Neural cell (in vitro differentiated cells): ENCODE results near the gene UGT1A8. TPM values are rescaled to one million over a fixed set of nuclear protein-coding genes. Genes with fewer than 3 reads are reported as not detected.
"Not testable (repeated sequence)": the region's sequence is repeated elsewhere in the genome, so short reads cannot be mapped to it uniquely, and the experiment has no call there.

Experiments
- H2AFZ ChIP-seq: fragments of 200-600, 300-800 bp; sonication (generic), shearing (Covaris generic); 2 replicates; pipeline ENCODE4 v1.6.0; 2014; ENCODE audit warnings: low read depth, mild to moderate bottlenecking, antibody characterized with exemption, low read length, moderate library complexity
- H3F3A ChIP-seq: fragments of 200-600 bp; shearing (Covaris generic); 2 replicates; pipeline ENCODE4 v1.6.1; 2016; ENCODE audit warnings: mild to moderate bottlenecking, moderate library complexity, mixed read lengths, antibody characterized with exemption, low read length; ENCODE audit not compliant: insufficient read depth, poor library complexity, severe bottlenecking
- H3K27ac ChIP-seq: fragments of 200-600, 300-800 bp; sonication (generic), shearing (Covaris generic); 2 replicates; pipeline ENCODE4 v1.5.1; 2014; ENCODE audit warnings: mild to moderate bottlenecking, low read length, moderate library complexity
- H3K27me3 ChIP-seq: fragments of 300-800, 200-600 bp; sonication (generic), shearing (Covaris generic); 2 replicates; pipeline ENCODE4 v1.6.0; 2014; ENCODE audit warnings: mild to moderate bottlenecking, low read depth, low read length, moderate library complexity; ENCODE audit not compliant: insufficient read depth
- H3K36me3 ChIP-seq: fragments of 300-800, 200-600 bp; sonication (generic), shearing (Covaris generic); 2 replicates; pipeline ENCODE4 v1.5.1; 2014; ENCODE audit warnings: mild to moderate bottlenecking, antibody characterized with exemption, low read length, moderate library complexity; ENCODE audit not compliant: insufficient read depth
- H3K4me2 ChIP-seq: fragments of 300-800, 200-600 bp; sonication (generic), shearing (Covaris generic); 2 replicates; pipeline ENCODE4 v1.6.0; 2014; ENCODE audit warnings: mild to moderate bottlenecking, low read length
- H3K4me3 ChIP-seq: fragments of 300-800, 200-600 bp; sonication (generic), shearing (Covaris generic); 2 replicates; pipeline ENCODE4 v1.5.1; 2014; ENCODE audit warnings: mild to moderate bottlenecking, low read length, moderate library complexity
- H3K79me2 ChIP-seq: fragments of 200-600 bp; shearing (Covaris generic); replicated peaks from 2 replicates; pipeline ENCODE4 v1.6.0; 2014; ENCODE audit warnings: mild to moderate bottlenecking, low read length, moderate library complexity; ENCODE audit not compliant: insufficient read depth
- H3K9ac ChIP-seq: fragments of 300-800, 200-600 bp; sonication (generic), shearing (Covaris generic); 2 replicates; pipeline ENCODE4 v1.6.1; 2016; ENCODE audit warnings: mild to moderate bottlenecking, low read length, mixed read lengths
- H3K9me2 ChIP-seq: fragments of 200-600 bp; shearing (Covaris generic); 2 replicates; pipeline ENCODE4 v1.6.1; 2016; ENCODE audit warnings: mild to moderate bottlenecking, low read length, mixed read lengths; ENCODE audit not compliant: insufficient read depth
- H3K9me3 ChIP-seq: fragments of 200-600, 300-800 bp; sonication (generic), shearing (Covaris generic); 2 replicates; pipeline ENCODE4 v1.6.1; 2016; ENCODE audit warnings: mild to moderate bottlenecking, mixed run types, low read length, moderate library complexity, mixed read lengths
- H4K20me1 ChIP-seq: fragments of 200-600 bp; shearing (Covaris generic); 2 replicates; pipeline ENCODE4 v1.6.1; 2016; ENCODE audit warnings: mild to moderate bottlenecking, mixed run types; ENCODE audit not compliant: insufficient read depth
- CTCF ChIP-seq: fragments of 450-650 bp; IDR thresholded peaks from 2 replicates; pipeline ENCODE4 v1.5.1; 2014; ENCODE audit warnings: antibody characterized with exemption, mild to moderate bottlenecking, moderate library complexity; ENCODE audit not compliant: poor library complexity, severe bottlenecking
- EP300 ChIP-seq: fragments of 450-650 bp; conservative IDR thresholded peaks from 2 replicates; pipeline ENCODE4 v1.6.1; 2014; ENCODE audit warnings: antibody characterized with exemption, mild to moderate bottlenecking, moderate library complexity; ENCODE audit not compliant: poor library complexity, severe bottlenecking
- EZH2 ChIP-seq: fragments of 200-600, 300-800 bp; shearing (Covaris generic), sonication (generic); IDR thresholded peaks from 2 replicates; pipeline ENCODE4 v1.6.1; 2014; ENCODE audit warnings: antibody characterized with exemption, low read length, borderline replicate concordance, mild to moderate bottlenecking; ENCODE audit not compliant: insufficient read depth, poor library complexity, severe bottlenecking
- MXI1 ChIP-seq: fragments of 450-650 bp; conservative IDR thresholded peaks from 2 replicates; pipeline ENCODE4 v1.6.1; 2014; ENCODE audit warnings: antibody characterized with exemption, mild to moderate bottlenecking; ENCODE audit not compliant: poor library complexity, severe bottlenecking
- POLR2AphosphoS5 ChIP-seq: IDR thresholded peaks from 2 replicates; pipeline ENCODE4 v1.6.1; 2012
- RAD21 ChIP-seq: fragments of 450-650 bp; conservative IDR thresholded peaks from 2 replicates; pipeline ENCODE4 v1.6.1; 2014; ENCODE audit warnings: antibody characterized with exemption, mild to moderate bottlenecking, moderate library complexity
- REST ChIP-seq: IDR thresholded peaks from 2 replicates; pipeline ENCODE4 v1.6.1; 2012; ENCODE audit warnings: borderline replicate concordance
- SMC3 ChIP-seq: fragments of 450-650 bp; conservative IDR thresholded peaks from 2 replicates; pipeline ENCODE4 v1.6.1; 2014; ENCODE audit warnings: antibody characterized with exemption, mild to moderate bottlenecking, moderate library complexity; ENCODE audit not compliant: poor library complexity
- TAF1 ChIP-seq: IDR thresholded peaks from 2 replicates; pipeline ENCODE4 v1.6.1; 2012; ENCODE audit warnings: low read depth
- polyA plus RNA-seq: library from polyadenylated mRNA; depleted of rRNA; stranded (reverse); fragments of >200 nt; gene quantifications from 2 replicates; pipeline ENCODE4 v1.2.3, GENCODE V29; 2014

Gene UGT1A8
- polyA plus RNA-seq, 1 donor from 2014 or later: not detected

- H3K9me3 ChIP-seq, H4K20me1 ChIP-seq, H3K27me3 ChIP-seq, H3K4me2 ChIP-seq, H2AFZ ChIP-seq, H3K79me2 ChIP-seq, H3K4me3 ChIP-seq, H3F3A ChIP-seq, H3K9ac ChIP-seq, H3K27ac ChIP-seq, H3K9me2 ChIP-seq, H3K36me3 ChIP-seq: not testable (repeated sequence)
Measured at GRCh38 chr2:233636306-233636705, 18.9 kb downstream of the UGT1A8 start, which contains the start of gene UGT1A10. UGT1A10 (plus strand) TSS chr2:233636448; CDS start chr2:233636523, 75 bp downstream.

- TF ChIP-seq TAF1 (no peak), REST (no peak), EP300 (no peak), SMC3 (no peak)
- Histone ChIP-seq H3K27ac (no peak overlapping the region), H2AFZ (no peak overlapping the region), H3K9ac (no peak overlapping the region), H3K36me3 (no peaks in the 10 kb centered on the region), H3K4me3 (no peak overlapping the region), H3K27me3 (no peaks in the 10 kb centered on the region), H3F3A (no peaks in the 10 kb centered on the region), H4K20me1 (no peaks in the 10 kb centered on the region), H3K79me2 (no peaks in the 10 kb centered on the region), H3K4me2 (no peak overlapping the region), H3K9me2 (no peaks in the 10 kb centered on the region), H3K9me3 (no peaks in the 10 kb centered on the region)
Measured at GRCh38 chr2:233638836-233639235, 21.4 kb downstream of the UGT1A8 start.

GRCh38 chr2:233639860-233640259 lies 22.4 kb downstream of the UGT1A8 start:
- no peak overlapping the region for H3K9ac ChIP-seq
- H3K36me3 ChIP-seq: no peaks in the 10 kb centered on the region
- no peaks in the 10 kb centered on the region for H3K79me2 ChIP-seq
- no peak overlapping the region for H2AFZ ChIP-seq
- no peak overlapping the region for H3K4me2 ChIP-seq
- no peak overlapping the region for H3K4me3 ChIP-seq
- TF ChIP-seq EZH2 (no peak), MXI1 (no peak), TAF1 (no peak), EP300 (no peak)
- no peak overlapping the region for H3K27ac ChIP-seq
- H3K9me2 ChIP-seq: no peaks in the 10 kb centered on the region
- no peaks in the 10 kb centered on the region for H3K9me3 ChIP-seq
- no peaks in the 10 kb centered on the region for H3F3A ChIP-seq
- no peaks in the 10 kb centered on the region for H3K27me3 ChIP-seq
- no peaks in the 10 kb centered on the region for H4K20me1 ChIP-seq

GRCh38 chr2:233643128-233643527 lies 25.7 kb downstream of the UGT1A8 start:
- Histone ChIP-seq H3K4me3 (no peak overlapping the region), H3F3A (no peaks in the 10 kb centered on the region), H3K36me3 (no peaks in the 10 kb centered on the region), H3K9me2 (no peaks in the 10 kb centered on the region), H3K27me3 (no peaks in the 10 kb centered on the region), H3K9ac (no peak overlapping the region), H2AFZ (no peak overlapping the region), H3K27ac (no peak overlapping the region), H3K9me3 (no peaks in the 10 kb centered on the region), H3K79me2 (no peaks in the 10 kb centered on the region), H3K4me2 (no peak overlapping the region), H4K20me1 (no peaks in the 10 kb centered on the region)
- no peak for TF ChIP-seq MXI1
- no peak for TF ChIP-seq RAD21
- no peak for TF ChIP-seq POLR2AphosphoS5
- no peak for TF ChIP-seq SMC3
- TF ChIP-seq TAF1: no peak
- no peak for TF ChIP-seq EZH2
- TF ChIP-seq EP300: no peak
- no peak for TF ChIP-seq CTCF
- TF ChIP-seq REST: no peak
